ENCODE results near the gene VAC14. TPM values are rescaled to one million over a fixed set of nuclear protein-coding genes. Genes with fewer than 3 reads are reported as not detected.

The VAC14 gene
- total RNA-seq, 1 experiment from 2014 or later = 49.9 TPM

DNA sequence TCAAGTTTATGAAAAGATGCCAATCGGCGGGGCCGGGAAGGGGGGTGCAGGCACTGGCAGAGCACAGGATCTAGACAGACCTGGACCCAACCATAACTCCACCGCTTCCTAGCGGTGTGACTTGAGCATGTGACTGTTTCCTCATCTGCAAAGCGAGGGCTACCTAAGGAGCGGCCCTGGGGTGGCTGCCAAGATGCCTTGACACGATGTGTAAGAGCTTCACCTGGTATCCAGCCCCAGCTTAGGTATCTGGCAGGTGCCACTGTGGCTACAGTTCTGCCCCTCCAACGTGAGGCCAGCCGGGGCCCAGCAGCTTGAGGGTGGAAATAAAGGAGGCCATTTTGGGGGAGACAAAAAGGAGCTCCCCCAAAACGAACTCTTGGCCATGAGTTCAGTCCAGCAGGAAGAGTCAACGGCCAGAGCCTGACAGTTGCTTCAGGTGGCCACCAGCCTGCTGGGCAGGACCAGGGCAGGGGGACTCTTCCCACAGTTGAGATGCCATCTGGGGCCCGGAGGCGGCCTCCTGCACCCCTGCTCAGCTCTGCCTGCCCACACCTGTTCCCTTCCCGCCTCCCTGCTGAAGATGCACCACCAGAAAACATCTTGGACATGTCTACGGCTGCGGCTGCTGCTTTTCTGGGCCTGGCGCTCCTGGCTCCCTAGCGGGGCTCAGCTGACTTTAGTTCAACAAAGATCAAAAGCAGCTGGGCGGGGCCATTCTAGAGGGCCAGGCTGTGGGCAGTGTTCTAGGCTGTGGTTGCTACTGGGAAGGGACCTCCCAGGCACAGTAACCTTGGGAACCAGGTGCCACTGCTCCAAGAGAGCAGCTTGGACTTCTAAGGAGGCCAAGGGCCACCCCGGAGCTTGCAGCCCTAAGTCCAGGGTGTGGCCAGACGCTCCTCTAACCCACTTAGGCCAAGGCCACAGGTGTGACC is 111.7 kb downstream of the VAC14 start:
- Histone ChIP-seq H2AK5ac (ENCODE audit: insufficient read length, low read length) (no peak overlapping the region), H3K9me3 (ENCODE audit: control insufficient read depth, low read depth, low read length) (no peaks in the 10 kb centered on the region), H3K23ac (ENCODE audit: insufficient read length, low read depth, low read length) (no peak overlapping the region), H2BK5ac (ENCODE audit: insufficient read length, low read length) (no peak overlapping the region), H4K20me1 (ENCODE audit: control insufficient read depth, insufficient read depth, insufficient read length) (no peaks in the 10 kb centered on the region), H3K9ac (ENCODE audit: extremely low read depth, insufficient read length, low read length) (no peak overlapping the region), H3K27me3 (ENCODE audit: insufficient read depth, low read length) (no peaks in the 10 kb centered on the region), H4K5ac (ENCODE audit: insufficient read length, low read depth, low read length) (no peak overlapping the region), H3K27ac (ENCODE audit: insufficient read length, low read depth, low read length) (no peak overlapping the region), H2AFZ (ENCODE audit: low read length) (no peak overlapping the region), H2BK20ac (ENCODE audit: low read depth, low read length, poor library complexity, severe bottlenecking) (no peak overlapping the region), H4K8ac (replicated peaks; ENCODE audit: insufficient read length, low read depth, low read length) (no peak overlapping the region), H3K18ac (ENCODE audit: insufficient read length, low read depth, low read length) (no peak overlapping the region), H3K4me1 (ENCODE audit: insufficient read depth, low read length) (peaks cover 6% of the 10 kb centered on the region; the same call in 1 of the 2 replicates), H4K91ac (ENCODE audit: insufficient read length, low read depth, low read length) (no peak overlapping the region), H3K79me2 (ENCODE audit: insufficient read depth, low read length) (no peaks in the 10 kb centered on the region), H2BK120ac (ENCODE audit: low read depth, low read length, poor library complexity, severe bottlenecking) (no peak overlapping the region), H2BK15ac (ENCODE audit: low read depth, low read length) (no peak overlapping the region), H3K4ac (ENCODE audit: low read depth, low read length) (no peak overlapping the region), H3K79me1 (ENCODE audit: insufficient read depth, low read depth, low read length, poor library complexity, severe bottlenecking) (no peaks in the 10 kb centered on the region), H3K56ac (ENCODE audit: insufficient read length, low read depth, low read length) (no peak overlapping the region), H3K23me2 (ENCODE audit: insufficient read length, low read depth, low read length, poor library complexity, severe bottlenecking) (peaks cover 7% of the 10 kb centered on the region), H3T11ph (ENCODE audit: low read length) (no peak overlapping the region), H3K4me2 (ENCODE audit: insufficient read depth, insufficient read length, low read length) (no peak overlapping the region), H3K14ac (ENCODE audit: insufficient read depth, low read length) (no peak overlapping the region), H2BK12ac (ENCODE audit: insufficient read length, low read depth, low read length) (no peak overlapping the region)
- no peak overlapping the region; a peak in 1 of 5 replicates for H3K4me3 Mint-ChIP-seq
- H3K27ac Mint-ChIP-seq = peak overlapping the region in 1 of 3 experiments; percentile 22; a peak in 2 of 7 replicates
- H3K36me3 Mint-ChIP-seq (ENCODE audit: insufficient read depth in 1 of 3, low read depth in 3 of 3) = peaks cover 0 to 2% (median 1%) of the 10 kb centered on the region in 3 experiments; a peak in 2 of 7 replicates
- H3K4me1 Mint-ChIP-seq = peaks cover 25 to 34% of the 10 kb centered on the region in 2 experiments
- no peaks in the 10 kb centered on the region for H3K9me3 Mint-ChIP-seq
- TF ChIP-seq CTCF (conservative IDR thresholded peaks at IDR 0.05) = no peak
- WGBS (ENCODE audit: extremely low coverage, insufficient read length, low lambda C conversion rate) = no CpG with 5 or more reads among the region's 22 CpGs
- H3K27me3 Mint-ChIP-seq (ENCODE audit: low read depth) = peaks cover 2% of the 10 kb centered on the region; the same call in 1 of the 2 replicates
- DNase-seq = no peak
